ENCODE results near the gene INHBB. TPM values are rescaled to one million over a fixed set of nuclear protein-coding genes. Genes with fewer than 3 reads are reported as not detected.

The INHBB gene
- polyA plus RNA-seq, 2 of the 4 experiments (the other 2 are of a cell fraction), result 7.2 to 25.3 TPM

- no peaks in the 10 kb centered on the region for H3K9me3 ChIP-seq
- no peak for DNase-seq (ENCODE audit: low read depth in 1 of 2, low spot score in 1 of 2)
- FAIRE-seq, result no peak
- no peak overlapping the region for H3K4me3 ChIP-seq
- 95% methylated on average over 1 of the region's 1 CpG for WGBS (ENCODE audit: missing lambda C conversion rate)
- H3K4me2 ChIP-seq, result no peak overlapping the region
- CTCF ChIA-PET, result interaction anchor here (0.5 to 1.5 kb wide), 9 partner anchors 9 to 356 kb away, joined by 3 to 8 read pairs (median 5); no protein-coding TSS in a partner anchor
- H3K4me1 ChIP-seq, result no peaks in the 10 kb centered on the region
- POLR2A ChIA-PET, result no interaction called here
- ATAC-seq, result no peak
- H3K27ac ChIP-seq, result no peak overlapping the region
- TF ChIP-seq EHMT2 (IDR thresholded peaks at IDR 0.05; ENCODE audit: low read depth), result no peak
- no peak for TF ChIP-seq EP300 (IDR thresholded peaks at IDR 0.05)
- TF ChIP-seq ZNF302 (CRISPR knock-in tag; IDR thresholded peaks at IDR 0.05), result no peak
- no peak for TF ChIP-seq ESRRA (IDR thresholded peaks at IDR 0.05; ENCODE audit: borderline replicate concordance, low read length)
- no peak for TF ChIP-seq CHD4 (IDR thresholded peaks at IDR 0.05; ENCODE audit: borderline replicate concordance)
- no peak for TF ChIP-seq TP53 (CRISPR knock-in tag; IDR thresholded peaks at IDR 0.05)
- no peak for TF ChIP-seq HOXB5 (CRISPR knock-in tag; IDR thresholded peaks at IDR 0.05)
- TF ChIP-seq MYC (IDR thresholded peaks at IDR 0.05; ENCODE audit: borderline replicate concordance, low read length), result no peak
- TF ChIP-seq NPAS2 (CRISPR knock-in tag; IDR thresholded peaks at IDR 0.05; ENCODE audit: borderline replicate concordance), result no peak
- TF ChIP-seq HES2 (IDR thresholded peaks at IDR 0.05), result no peak
Measured at GRCh38 chr2:120334068-120334467, 11.9 kb upstream of the INHBB start.

GRCh38 chr2:120336749-120337148 lies 9.2 kb upstream of the INHBB start:
- no peak overlapping the region for H3K4me2 ChIP-seq
- DNase-seq (ENCODE audit: low read depth in 1 of 2, low spot score in 1 of 2) (no peak), FAIRE-seq (no peak), ATAC-seq (0 out of 6 replicates have a peak, but pooled peaks of 1 of the 2 experiments have one; percentile 32)
- no peak for TF ChIP-seq ELK1 (IDR thresholded peaks at IDR 0.05; ENCODE audit: low read depth, low read length)
- no peak for TF ChIP-seq ATOH8 (CRISPR knock-in tag; IDR thresholded peaks at IDR 0.05; ENCODE audit: low read depth)
- TF ChIP-seq PHF8 (IDR thresholded peaks at IDR 0.05; ENCODE audit: borderline replicate concordance, low read depth), result no peak
- no peak for TF ChIP-seq CTCF (IDR thresholded peaks at IDR 0.05)
- no peak for TF ChIP-seq HOXB13 (CRISPR knock-in tag; IDR thresholded peaks at IDR 0.05; ENCODE audit: low read depth)
- no peak for TF ChIP-seq BHLHE40 (IDR thresholded peaks at IDR 0.05; ENCODE audit: low read depth, low read length)
- TF ChIP-seq FOSL2 (IDR thresholded peaks at IDR 0.05), result no peak
- TF ChIP-seq FOSL2 (CRISPR knock-in tag; IDR thresholded peaks at IDR 0.05), result no peak
- no peak for TF ChIP-seq HDAC2 (IDR thresholded peaks at IDR 0.05)
- TF ChIP-seq MAZ (IDR thresholded peaks at IDR 0.05; ENCODE audit: borderline replicate concordance, low read depth, low read length), result no peak
- no peak for TF ChIP-seq NFE2L2 (conservative IDR thresholded peaks at IDR 0.05; ENCODE audit: low read length)
- TF ChIP-seq EHMT2 (IDR thresholded peaks at IDR 0.05; ENCODE audit: low read depth), result no peak
- no peak for TF ChIP-seq HMGXB4 (CRISPR knock-in tag; IDR thresholded peaks at IDR 0.05; ENCODE audit: borderline replicate concordance)
- TF ChIP-seq MAFK (IDR thresholded peaks at IDR 0.05; ENCODE audit: partially characterized antibody), result no peak
- ChIA-PET CTCF (interaction anchor here (0.6 to 3.2 kb wide), 5 partner anchors 12 to 344 kb away, joined by 3 to 13 read pairs (median 8); no protein-coding TSS in a partner anchor), POLR2A (no interaction called here)
- 58% methylated on average over 8 of the region's 8 CpGs for WGBS (ENCODE audit: missing lambda C conversion rate)
- no peak overlapping the region for H3K4me3 ChIP-seq
- H3K9me3 ChIP-seq, result no peaks in the 10 kb centered on the region
- no peaks in the 10 kb centered on the region for H3K4me1 ChIP-seq
- no peak overlapping the region for H3K27ac ChIP-seq
